K562 (cell line): ENCODE measurements around the gene RNU6-9. TPM values are rescaled to one million over a fixed set of nuclear protein-coding genes. Genes with fewer than 3 reads are reported as not detected.

Experiments used
- BRD4 ChIP-seq: fragments of 200-600 bp; sonication (generic); IDR thresholded peaks from 2 replicates; pipeline ENCODE4 v1.6.1; 2017; ENCODE audit warnings: inconsistent platforms
- CAMTA2 ChIP-seq: fragments of 250-450 bp; sonication (Bioruptor Pico); conservative IDR thresholded peaks from 2 replicates; pipeline ENCODE4 v1.5.1; 2022
- EP300 ChIP-seq: IDR thresholded peaks from 2 replicates; pipeline ENCODE4 v1.6.1; 2012; ENCODE audit warnings: low read length, improper control_type of control experiment
- EP400 ChIP-seq: fragments of 450-650 bp; IDR thresholded peaks from 2 replicates; pipeline ENCODE4 v1.6.1; 2017; ENCODE audit warnings: antibody characterized with exemption, mild to moderate bottlenecking, moderate library complexity
- KDM4B ChIP-seq, 2 experiments: fragments of 450-650 bp in 1 of 2; sonication (generic) in 1 of 2; IDR thresholded peaks; 2 replicates each; pipeline ENCODE4 v1.6.1; 2016 to 2017; ENCODE audit warnings: borderline replicate concordance in 2 of 2, antibody characterized with exemption in 1 of 2, low read depth in 1 of 2, mild to moderate bottlenecking in 1 of 2
- MCM3 ChIP-seq: fragments of 450-650 bp; IDR thresholded peaks from 2 replicates; pipeline ENCODE4 v1.6.1; 2016
- NKRF ChIP-seq: fragments of 450-650 bp; IDR thresholded peaks from 2 replicates; pipeline ENCODE4 v1.6.1; 2016; ENCODE audit warnings: borderline replicate concordance
- NR3C1 ChIP-seq: sonication (generic); formaldehyde crosslinking; IDR thresholded peaks from 2 replicates; pipeline ENCODE4 v1.8.1; 2022; ENCODE audit warnings: missing genetic modification reagents
- POLR2AphosphoS2 ChIP-seq: IDR thresholded peaks from 2 replicates; pipeline ENCODE4 v1.6.1; 2012; ENCODE audit warnings: low read length, improper control_type of control experiment
- POLR2AphosphoS5 ChIP-seq: IDR thresholded peaks from 2 replicates; pipeline ENCODE4 v1.6.1; 2011; ENCODE audit warnings: mild to moderate bottlenecking, low read depth, low read length, moderate library complexity; ENCODE audit not compliant: control insufficient read depth, insufficient read depth
- RBBP5 ChIP-seq: fragments of 200-600 bp; sonication (generic); IDR thresholded peaks from 2 replicates; pipeline ENCODE4 v1.6.1; 2012; ENCODE audit warnings: borderline replicate concordance, mild to moderate bottlenecking, low read length, control low read depth, inconsistent platforms; ENCODE audit not compliant: insufficient read depth, poor library complexity, severe bottlenecking
- SIN3A ChIP-seq, 2 experiments: fragments of 150-350 bp in 1 of 2; IDR thresholded peaks; 2 replicates each; pipeline ENCODE4 v1.6.1; 2011 to 2016; ENCODE audit warnings: borderline replicate concordance in 2 of 2, low read depth in 2 of 2, low read length in 2 of 2, mild to moderate bottlenecking in 2 of 2, moderate library complexity in 2 of 2; ENCODE audit not compliant: control insufficient read depth in 1 of 2
- TCF7L2 ChIP-seq: fragments of 150-350 bp; IDR thresholded peaks from 2 replicates; pipeline ENCODE4 v1.6.1; 2016; ENCODE audit warnings: low read depth, mild to moderate bottlenecking, low read length, moderate library complexity
- U2AF2 ChIP-seq: fragments of 200-400 bp; formaldehyde crosslinking; optimal IDR thresholded peaks from 2 replicates; pipeline ENCODE3; 2017; ENCODE audit warnings: low read depth, mild to moderate bottlenecking, low read length
- UBTF ChIP-seq, 2 experiments: IDR thresholded peaks; 2 replicates each; pipeline ENCODE4 v1.6.1; 2012; ENCODE audit warnings: improper control_type of control experiment in 2 of 2, low read depth in 2 of 2, low read length in 2 of 2, borderline replicate concordance in 1 of 2
- YY1 ChIP-seq, 3 experiments: IDR thresholded peaks; 2 replicates each; pipeline ENCODE4 v1.6.1; 2011; ENCODE audit warnings: low read length in 2 of 3, mild to moderate bottlenecking in 2 of 3, moderate library complexity in 2 of 3, borderline replicate concordance in 1 of 3, control low read depth in 1 of 3, low read depth in 1 of 3; ENCODE audit not compliant: insufficient read depth in 3 of 3, insufficient replicate concordance in 2 of 3, control insufficient read depth in 1 of 3, insufficient read length in 1 of 3; ENCODE audit errors: extremely low read depth in 1 of 3
- ZBTB49 ChIP-seq: sonication (generic); formaldehyde crosslinking; IDR thresholded peaks from 2 replicates; pipeline ENCODE4 v1.8.0; 2022; ENCODE audit warnings: missing genetic modification reagents, mild to moderate bottlenecking, borderline replicate concordance
- ZNF165 ChIP-seq: fragments of 250-450 bp; sonication (Bioruptor Pico); IDR thresholded peaks from 2 replicates; pipeline ENCODE4 v1.4.0; 2020; ENCODE audit warnings: borderline replicate concordance
- polyA plus RNA-seq, 8 experiments: library from polyadenylated mRNA; depleted of rRNA in 4 of 8; stranded (reverse) in 5 of 8; unstranded in 3 of 8; fragments of >200 nt; fragmentation: Nextera tagmentation in 2 of 8; fragmentation: Illumina TruSeq in 1 of 8; extraction: Ambion mirVana in 2 of 8; extraction: Trizol in 1 of 8; gene quantifications; 2 replicates each; pipeline versions ENCODE4 v1.2.1 to v1.2.3, GENCODE V29; 2011 to 2014; ENCODE audit warnings: inconsistent platforms in 1 of 8, missing spikeins in 1 of 8
- total RNA-seq, 7 experiments: library from RNA; depleted of rRNA in 6 of 7; stranded (reverse); fragments of >200 nt in 6 of 7; fragmentation: Illumina TruSeq in 2 of 7; extraction: Trizol in 2 of 7; gene quantifications; 2 replicates each; pipeline versions ENCODE4 v1.2.1 to v1.2.3, GENCODE V29; 2011 to 2021; ENCODE audit warnings: low replicate concordance in 1 of 7

Gene RNU6-9
- total and polyA plus RNA-seq, 9 of the 15 experiments (the other 6 are each of a cell fraction or from before 2014, with no cell fraction given): not detected

GRCh38 chr19:912181-913079, 19.1 kb downstream of the RNU6-9 start (continued):
- TF ChIP-seq YY1 (IDR thresholded peaks at IDR 0.05; ENCODE audit: borderline replicate concordance in 1 of 3, control insufficient read depth in 1 of 3, extremely low read depth in 1 of 3, insufficient read depth in 3 of 3, insufficient read length in 1 of 3, insufficient replicate concordance in 2 of 3, low read depth in 1 of 3, low read length in 2 of 3) (peak in 1 of 3 experiments; percentile 44), EP400 (peak; percentile 59; the same call in 1 of the 2 replicates), ZNF165 (no peak), UBTF (IDR thresholded peaks at IDR 0.05; ENCODE audit: borderline replicate concordance in 1 of 2, low read depth in 2 of 2, low read length in 2 of 2) (0 out of 4 replicates have a peak, but pooled peaks of 1 of the 2 experiments have one; percentile 6), RBBP5 (peak; percentile 15), TCF7L2 (no peak), EP300 (no peak), KDM4B (IDR thresholded peaks at IDR 0.05; ENCODE audit: borderline replicate concordance in 2 of 2, low read depth in 1 of 2) (0 out of 4 replicates have a peak, but pooled peaks of 1 of the 2 experiments have one; percentile 32), NKRF (peak; percentile 60), POLR2AphosphoS2 (no peak), NR3C1 (CRISPR knock-in tag) (no peak), POLR2AphosphoS5 (peak; percentile 51), U2AF2 (no peak), SIN3A (IDR thresholded peaks at IDR 0.05; ENCODE audit: borderline replicate concordance in 2 of 2, control insufficient read depth in 1 of 2, low read depth in 2 of 2, low read length in 2 of 2) (peak; percentile 27 to 69; a peak in 1 of 4 replicates), BRD4 (0 out of 2 replicates have a peak, but pooled peaks have one; percentile 29), MCM3 (no peak), ZBTB49 (CRISPR knock-in tag) (no peak), CAMTA2 (CRISPR knock-in tag) (no peak)
